ENCODE measurements around the gene ZNF664.
"Not testable (repeated sequence)": the region's sequence is repeated elsewhere in the genome, so short reads cannot be mapped to it uniquely, and the experiment has no call there.

The ZNF664 gene

GRCh38 chr12:123942911-123943648 is 29.9 kb upstream of the ZNF664 start:
- DNase-seq = no peak
- no peak overlapping the region for H3K27ac ChIP-seq

GRCh38 chr12:123943816-123944215 is 29.2 kb upstream of the ZNF664 start:
- no peak for TF ChIP-seq CTCF (IDR thresholded peaks at IDR 0.05; ENCODE audit: low read depth, low read length)
- H3K27ac ChIP-seq = no peak overlapping the region
- no peaks in the 10 kb centered on the region for H3K27me3 ChIP-seq (ENCODE audit: insufficient read depth, low read depth, severe bottlenecking)
- no peaks in the 10 kb centered on the region for H3K36me3 ChIP-seq
- H3K9me3 ChIP-seq (ENCODE audit: severe bottlenecking) = no peaks in the 10 kb centered on the region
- DNase-seq = no peak
- no peak overlapping the region for H3K4me3 ChIP-seq (ENCODE audit: low read depth, low read length)

More at GRCh38 chr12:123942911-123943648, 29.9 kb upstream of the ZNF664 start:
- H3K36me3 ChIP-seq = no peaks in the 10 kb centered on the region
- H3K27me3 ChIP-seq (ENCODE audit: insufficient read depth, low read depth, severe bottlenecking) = no peaks in the 10 kb centered on the region
- no peak overlapping the region for H3K4me3 ChIP-seq (ENCODE audit: low read depth, low read length)
- no peaks in the 10 kb centered on the region for H3K9me3 ChIP-seq (ENCODE audit: severe bottlenecking)
- no peak for TF ChIP-seq CTCF (IDR thresholded peaks at IDR 0.05; ENCODE audit: low read depth, low read length)

GRCh38 chr12:123944696-123945095 is 28.3 kb upstream of the ZNF664 start:
- H3K36me3 ChIP-seq = no peaks in the 10 kb centered on the region
- no peak overlapping the region for H3K27ac ChIP-seq

GRCh38 chr12:123945287-123946151 is 27.5 kb upstream of the ZNF664 start:
- Histone ChIP-seq H3K36me3 (no peaks in the 10 kb centered on the region), H3K4me3 (ENCODE audit: low read depth, low read length) (no peak overlapping the region), H3K27me3 (ENCODE audit: insufficient read depth, low read depth, severe bottlenecking) (no peaks in the 10 kb centered on the region), H3K9me3 (ENCODE audit: severe bottlenecking) (no peaks in the 10 kb centered on the region), H3K27ac (no peak overlapping the region)
- no peak for DNase-seq
- TF ChIP-seq CTCF (IDR thresholded peaks at IDR 0.05; ENCODE audit: low read depth, low read length) = no peak

More at GRCh38 chr12:123944696-123945095, 28.3 kb upstream of the ZNF664 start:
- no peak for DNase-seq
- Histone ChIP-seq H3K27me3 (ENCODE audit: insufficient read depth, low read depth, severe bottlenecking) (no peaks in the 10 kb centered on the region), H3K9me3 (ENCODE audit: severe bottlenecking) (no peaks in the 10 kb centered on the region), H3K4me3 (ENCODE audit: low read depth, low read length) (no peak overlapping the region)
- TF ChIP-seq CTCF (IDR thresholded peaks at IDR 0.05; ENCODE audit: low read depth, low read length) = no peak

- no peak overlapping the region for H3K4me3 ChIP-seq (ENCODE audit: low read depth, low read length)
- H3K27me3 ChIP-seq (ENCODE audit: insufficient read depth, low read depth, severe bottlenecking) = no peaks in the 10 kb centered on the region
- no peak for DNase-seq
- TF ChIP-seq CTCF (IDR thresholded peaks at IDR 0.05; ENCODE audit: low read depth, low read length) = no peak
- H3K9me3 ChIP-seq (ENCODE audit: severe bottlenecking) = no peaks in the 10 kb centered on the region
- H3K36me3 ChIP-seq = no peaks in the 10 kb centered on the region
- no peak overlapping the region for H3K27ac ChIP-seq
Measured at GRCh38 chr12:123946152-123946515, 26.9 kb upstream of the ZNF664 start.

- not testable (repeated sequence) for H3K4me3 ChIP-seq (ENCODE audit: low read depth, low read length); H3K27ac ChIP-seq; H3K36me3 ChIP-seq; DNase-seq; H3K9me3 ChIP-seq (ENCODE audit: severe bottlenecking); H3K27me3 ChIP-seq (ENCODE audit: insufficient read depth, low read depth, severe bottlenecking)
Measured at GRCh38 chr12:123946516-123947505, 26.2 kb upstream of the ZNF664 start.

GRCh38 chr12:123947531-123947930 is 25.5 kb upstream of the ZNF664 start:
- H3K4me3 ChIP-seq (ENCODE audit: low read depth, low read length); H3K27ac ChIP-seq; DNase-seq; H3K27me3 ChIP-seq (ENCODE audit: insufficient read depth, low read depth, severe bottlenecking); H3K36me3 ChIP-seq; H3K9me3 ChIP-seq (ENCODE audit: severe bottlenecking): not testable (repeated sequence)
